GM12878 (cell line): Measurements from ENCODE around the gene FAM50A. TPM values are rescaled to one million over a fixed set of nuclear protein-coding genes. Genes with fewer than 3 reads are reported as not detected.

ENCODE experiments used
- CBFB ChIP-seq: IDR thresholded peaks from 2 replicates; pipeline ENCODE4 v1.6.1; 2016; ENCODE audit warnings: antibody characterized with exemption, low read depth
- EP300 ChIP-seq, 2 experiments: fragments of 150-350 bp in 1 of 2; IDR thresholded peaks; 2 replicates each; pipeline ENCODE4 v1.6.1; 2011 to 2012; ENCODE audit warnings: low read depth in 2 of 2, low read length in 2 of 2, borderline replicate concordance in 1 of 2, improper control_type of control experiment in 1 of 2, inconsistent platforms in 1 of 2; ENCODE audit not compliant: control insufficient read depth in 1 of 2
- FOXM1 ChIP-seq: IDR thresholded peaks from 2 replicates; pipeline ENCODE4 v1.6.1; 2012; ENCODE audit warnings: low read depth, mild to moderate bottlenecking, inconsistent platforms, low read length, moderate library complexity
- HDAC2 ChIP-seq: fragments of 200-600 bp; sonication (generic); IDR thresholded peaks from 2 replicates; pipeline ENCODE4 v1.6.1; 2017
- HDAC6 ChIP-seq: fragments of 200-600 bp; sonication (generic); IDR thresholded peaks from one replicate; pipeline ENCODE4 v1.8.0; 2017; ENCODE audit warnings: antibody characterized with exemption; ENCODE audit not compliant: unreplicated experiment
- IRF5 ChIP-seq: fragments of 450-650 bp; IDR thresholded peaks from 2 replicates; pipeline ENCODE4 v1.6.1; 2017; ENCODE audit warnings: borderline replicate concordance
- KAT2A ChIP-seq: conservative IDR thresholded peaks from 2 replicates; pipeline ENCODE4 v1.6.1; 2011; ENCODE audit warnings: low read depth, low read length; ENCODE audit not compliant: control insufficient read depth
- MEF2A ChIP-seq: IDR thresholded peaks from 2 replicates; pipeline ENCODE4 v1.6.1; 2011; ENCODE audit warnings: low read depth, mild to moderate bottlenecking, low read length, moderate library complexity; ENCODE audit not compliant: insufficient read depth
- MYC ChIP-seq: IDR thresholded peaks from 2 replicates; pipeline ENCODE4 v1.6.1; 2011; ENCODE audit warnings: mild to moderate bottlenecking, low read length, moderate library complexity, inconsistent platforms; ENCODE audit not compliant: insufficient read depth, insufficient replicate concordance, insufficient read length, severe bottlenecking
- NBN ChIP-seq: fragments of 450-650 bp; IDR thresholded peaks from 2 replicates; pipeline ENCODE4 v1.6.1; 2016
- POLR2AphosphoS5 ChIP-seq: IDR thresholded peaks from 2 replicates; pipeline ENCODE4 v1.6.1; 2011; ENCODE audit warnings: mild to moderate bottlenecking, low read length, inconsistent platforms
- RUNX3 ChIP-seq: IDR thresholded peaks from 2 replicates; pipeline ENCODE4 v1.6.1; 2012; ENCODE audit warnings: low read length, inconsistent platforms
- STAT1 ChIP-seq: fragments of 450-650 bp; conservative IDR thresholded peaks from 2 replicates; pipeline ENCODE4 v1.6.1; 2014; ENCODE audit warnings: antibody characterized with exemption, mild to moderate bottlenecking
- TCF12 ChIP-seq: IDR thresholded peaks from 2 replicates; pipeline ENCODE4 v1.6.1; 2011; ENCODE audit warnings: low read depth, mild to moderate bottlenecking, low read length
- ZBED1 ChIP-seq: IDR thresholded peaks from 2 replicates; pipeline ENCODE4 v1.6.1; 2016; ENCODE audit warnings: borderline replicate concordance
- ZNF24 ChIP-seq: fragments of 450-650 bp; IDR thresholded peaks from 2 replicates; pipeline ENCODE4 v1.6.1; 2017; ENCODE audit warnings: antibody characterized with exemption, mild to moderate bottlenecking
- polyA plus RNA-seq, 11 experiments: library from polyadenylated mRNA; depleted of rRNA in 4 of 11; unstranded in 6 of 11; stranded (reverse) in 5 of 11; fragments of >200 nt; fragmentation: Nextera tagmentation in 4 of 11; fragmentation: Illumina TruSeq in 1 of 11; extraction: Ambion mirVana in 4 of 11; extraction: Trizol in 1 of 11; gene quantifications; 1 replicate in 1 of 11; 2 replicates in 10 of 11; pipeline versions ENCODE4 v1.2.1 to v1.2.3, GENCODE V29; 2011 to 2016; ENCODE audit warnings: inconsistent platforms in 2 of 11, missing spikeins in 2 of 11, low read depth in 1 of 11
- total RNA-seq, 4 experiments: library from RNA; depleted of rRNA in 3 of 4; stranded (reverse); fragments of >200 nt in 3 of 4; fragmentation: Illumina TruSeq in 1 of 4; extraction: Trizol in 1 of 4; gene quantifications; 2 replicates each; pipeline versions ENCODE4 v1.2.1 to v1.2.3, GENCODE V29; 2013 to 2021
- TF ChIP-seq, protein P1 (sequence below): fragments of 450-650 bp; IDR thresholded peaks from 2 replicates; pipeline ENCODE4 v1.6.1; 2016; ENCODE audit warnings: mild to moderate bottlenecking, moderate library complexity, borderline replicate concordance
- TF ChIP-seq, protein P2 (sequence below): fragments of 450-650 bp; IDR thresholded peaks from 2 replicates; pipeline ENCODE4 v1.6.1; 2017; ENCODE audit warnings: mild to moderate bottlenecking, moderate library complexity

Gene FAM50A
- total and polyA plus RNA-seq, 10 of the 15 experiments (the other 5 are each of a cell fraction or from before 2014, with no cell fraction given) = 4.2 to 46.7 (median 34.6) TPM

GRCh38 chrX:154478728-154479622 lies 35.0 kb downstream of the FAM50A start, which contains the start of gene LAGE3 (continued):
- TF ChIP-seq EP300 (IDR thresholded peaks at IDR 0.05; ENCODE audit: borderline replicate concordance in 1 of 2, control insufficient read depth in 1 of 2, low read depth in 2 of 2, low read length in 2 of 2) (no peak; a peak in 1 of 4 replicates), NBN (peak; percentile 64; the same call in 1 of the 2 replicates), TCF12 (0 out of 2 replicates have a peak, but pooled peaks have one; percentile 26), FOXM1 (no peak), IRF5 (no peak), ZBED1 (no peak), ZNF24 (no peak), STAT1 (no peak), MEF2A (no peak), MYC (no peak), RUNX3 (peak; percentile 73), POLR2AphosphoS5 (no peak), HDAC6 (no peak), KAT2A (no peak), CBFB (0 out of 2 replicates have a peak, but pooled peaks have one; percentile 23), HDAC2 (no peak)
- TF ChIP-seq, protein P1, sequence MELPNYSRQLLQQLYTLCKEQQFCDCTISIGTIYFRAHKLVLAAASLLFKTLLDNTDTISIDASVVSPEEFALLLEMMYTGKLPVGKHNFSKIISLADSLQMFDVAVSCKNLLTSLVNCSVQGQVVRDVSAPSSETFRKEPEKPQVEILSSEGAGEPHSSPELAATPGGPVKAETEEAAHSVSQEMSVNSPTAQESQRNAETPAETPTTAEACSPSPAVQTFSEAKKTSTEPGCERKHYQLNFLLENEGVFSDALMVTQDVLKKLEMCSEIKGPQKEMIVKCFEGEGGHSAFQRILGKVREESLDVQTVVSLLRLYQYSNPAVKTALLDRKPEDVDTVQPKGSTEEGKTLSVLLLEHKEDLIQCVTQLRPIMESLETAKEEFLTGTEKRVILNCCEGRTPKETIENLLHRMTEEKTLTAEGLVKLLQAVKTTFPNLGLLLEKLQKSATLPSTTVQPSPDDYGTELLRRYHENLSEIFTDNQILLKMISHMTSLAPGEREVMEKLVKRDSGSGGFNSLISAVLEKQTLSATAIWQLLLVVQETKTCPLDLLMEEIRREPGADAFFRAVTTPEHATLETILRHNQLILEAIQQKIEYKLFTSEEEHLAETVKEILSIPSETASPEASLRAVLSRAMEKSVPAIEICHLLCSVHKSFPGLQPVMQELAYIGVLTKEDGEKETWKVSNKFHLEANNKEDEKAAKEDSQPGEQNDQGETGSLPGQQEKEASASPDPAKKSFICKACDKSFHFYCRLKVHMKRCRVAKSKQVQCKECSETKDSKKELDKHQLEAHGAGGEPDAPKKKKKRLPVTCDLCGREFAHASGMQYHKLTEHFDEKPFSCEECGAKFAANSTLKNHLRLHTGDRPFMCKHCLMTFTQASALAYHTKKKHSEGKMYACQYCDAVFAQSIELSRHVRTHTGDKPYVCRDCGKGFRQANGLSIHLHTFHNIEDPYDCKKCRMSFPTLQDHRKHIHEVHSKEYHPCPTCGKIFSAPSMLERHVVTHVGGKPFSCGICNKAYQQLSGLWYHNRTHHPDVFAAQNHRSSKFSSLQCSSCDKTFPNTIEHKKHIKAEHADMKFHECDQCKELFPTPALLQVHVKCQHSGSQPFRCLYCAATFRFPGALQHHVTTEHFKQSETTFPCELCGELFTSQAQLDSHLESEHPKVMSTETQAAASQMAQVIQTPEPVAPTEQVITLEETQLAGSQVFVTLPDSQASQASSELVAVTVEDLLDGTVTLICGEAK = no peak
- TF ChIP-seq, protein P2, sequence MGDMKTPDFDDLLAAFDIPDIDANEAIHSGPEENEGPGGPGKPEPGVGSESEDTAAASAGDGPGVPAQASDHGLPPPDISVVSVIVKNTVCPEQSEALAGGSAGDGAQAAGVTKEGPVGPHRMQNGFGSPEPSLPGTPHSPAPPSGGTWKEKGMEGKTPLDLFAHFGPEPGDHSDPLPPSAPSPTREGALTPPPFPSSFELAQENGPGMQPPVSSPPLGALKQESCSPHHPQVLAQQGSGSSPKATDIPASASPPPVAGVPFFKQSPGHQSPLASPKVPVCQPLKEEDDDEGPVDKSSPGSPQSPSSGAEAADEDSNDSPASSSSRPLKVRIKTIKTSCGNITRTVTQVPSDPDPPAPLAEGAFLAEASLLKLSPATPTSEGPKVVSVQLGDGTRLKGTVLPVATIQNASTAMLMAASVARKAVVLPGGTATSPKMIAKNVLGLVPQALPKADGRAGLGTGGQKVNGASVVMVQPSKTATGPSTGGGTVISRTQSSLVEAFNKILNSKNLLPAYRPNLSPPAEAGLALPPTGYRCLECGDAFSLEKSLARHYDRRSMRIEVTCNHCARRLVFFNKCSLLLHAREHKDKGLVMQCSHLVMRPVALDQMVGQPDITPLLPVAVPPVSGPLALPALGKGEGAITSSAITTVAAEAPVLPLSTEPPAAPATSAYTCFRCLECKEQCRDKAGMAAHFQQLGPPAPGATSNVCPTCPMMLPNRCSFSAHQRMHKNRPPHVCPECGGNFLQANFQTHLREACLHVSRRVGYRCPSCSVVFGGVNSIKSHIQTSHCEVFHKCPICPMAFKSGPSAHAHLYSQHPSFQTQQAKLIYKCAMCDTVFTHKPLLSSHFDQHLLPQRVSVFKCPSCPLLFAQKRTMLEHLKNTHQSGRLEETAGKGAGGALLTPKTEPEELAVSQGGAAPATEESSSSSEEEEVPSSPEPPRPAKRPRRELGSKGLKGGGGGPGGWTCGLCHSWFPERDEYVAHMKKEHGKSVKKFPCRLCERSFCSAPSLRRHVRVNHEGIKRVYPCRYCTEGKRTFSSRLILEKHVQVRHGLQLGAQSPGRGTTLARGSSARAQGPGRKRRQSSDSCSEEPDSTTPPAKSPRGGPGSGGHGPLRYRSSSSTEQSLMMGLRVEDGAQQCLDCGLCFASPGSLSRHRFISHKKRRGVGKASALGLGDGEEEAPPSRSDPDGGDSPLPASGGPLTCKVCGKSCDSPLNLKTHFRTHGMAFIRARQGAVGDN = peak; percentile 59; the same call in 1 of the 2 replicates
